AG08396 (cell line): Measurements from ENCODE around the gene ZNF513.
"Not testable (repeated sequence)": the region's sequence is repeated elsewhere in the genome, so short reads cannot be mapped to it uniquely, and the experiment has no call there.

ENCODE experiments used
- DNase-seq: peaks from one replicate; pipeline ENCODE4 v3.0.0; 2012; ENCODE audit warnings: low spot score, mixed read lengths

ZNF513 gene

GRCh38 chr2:27356382-27357181, 24.0 kb downstream of the ZNF513 start, which contains the start of gene GTF3C2:
TSS of gene GTF3C2 (minus strand) at chr2:27356764. CDS start at chr2:27343554, 13,210 bp downstream.
- DNase-seq, result peak; percentile 94

DNA sequence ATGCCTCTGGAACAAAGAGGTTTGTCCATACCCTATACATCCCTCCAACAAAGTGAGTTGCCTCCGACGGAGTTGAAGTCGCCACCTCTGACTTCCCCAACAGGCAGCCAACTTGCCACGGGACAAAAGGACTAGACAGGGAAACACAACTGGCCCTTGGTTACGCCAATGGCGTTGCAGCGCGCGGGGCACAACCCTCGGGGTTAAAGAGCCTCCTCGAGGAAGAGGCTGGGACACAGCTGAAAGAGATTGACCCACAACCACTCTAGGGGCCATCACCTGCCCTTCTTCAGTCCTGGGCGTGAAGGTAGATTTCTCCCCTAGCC, 24.5 kb downstream of the ZNF513 start:
- DNase-seq, result peak; percentile 53

GRCh38 chr2:27354597-27354927, 26.0 kb downstream of the ZNF513 start:
- DNase-seq, result no peak

DNA sequence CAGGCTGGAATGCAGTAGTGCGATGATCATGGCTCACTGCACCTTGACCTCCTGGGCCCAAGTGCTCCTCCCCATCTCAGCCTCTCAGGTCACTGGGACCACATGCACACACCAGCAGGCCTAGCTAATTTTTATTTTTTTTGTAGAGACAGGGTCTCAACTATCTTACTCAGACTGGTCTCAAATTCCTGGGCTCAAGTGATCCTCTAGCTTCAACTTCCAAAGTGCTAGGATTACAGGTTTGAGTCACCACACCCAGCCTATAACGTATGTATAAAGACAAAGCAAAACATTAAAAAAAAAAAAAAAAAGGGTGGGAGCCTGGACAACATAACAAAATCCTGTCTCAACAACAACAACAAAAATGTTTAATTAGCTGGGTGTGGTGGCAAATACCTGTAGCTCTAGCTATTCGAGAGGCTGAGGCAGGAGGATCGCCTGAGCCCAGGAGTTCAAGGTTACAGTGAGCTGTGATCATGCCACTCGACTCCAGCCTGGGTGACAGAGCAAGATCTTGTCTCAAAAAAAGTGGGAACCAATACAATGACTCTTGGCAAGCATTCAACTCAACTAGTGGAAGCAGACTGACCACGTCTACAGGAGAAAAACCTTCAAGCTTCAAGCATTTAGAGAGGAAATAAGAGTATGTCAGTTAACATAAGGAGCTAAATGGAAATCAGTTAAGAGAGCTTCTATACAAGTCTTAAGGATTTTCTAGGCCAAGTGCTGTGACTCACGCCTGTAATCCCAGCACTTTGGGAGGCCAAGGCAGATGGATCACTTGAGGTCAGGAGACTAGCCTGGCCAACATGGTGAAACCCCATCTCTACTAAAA, 26.6 kb downstream of the ZNF513 start:
- DNase-seq, result no peak

DNA sequence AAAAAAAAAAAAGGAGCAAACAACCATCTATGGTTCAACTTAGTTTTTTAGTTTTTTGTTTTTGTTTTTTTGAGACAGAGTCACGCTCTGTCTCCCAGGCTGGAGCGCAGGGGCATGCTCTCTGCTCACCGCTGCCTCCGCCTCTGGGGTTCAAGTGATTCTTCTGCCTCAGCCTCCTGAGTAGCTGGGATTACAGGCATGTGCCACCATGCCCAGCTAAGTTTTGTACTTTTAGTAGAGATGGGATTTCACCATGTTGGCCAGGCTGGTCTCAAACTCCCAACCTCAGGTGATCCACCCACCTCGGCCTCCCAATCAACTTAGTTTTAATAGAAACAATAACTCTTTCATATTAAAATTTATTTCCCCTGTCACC, 27.2 kb downstream of the ZNF513 start:
- DNase-seq, result not testable (repeated sequence)

GRCh38 chr2:27351802-27352598, 28.5 kb downstream of the ZNF513 start:
- no peak for DNase-seq

GRCh38 chr2:27350106-27350693, 30.3 kb downstream of the ZNF513 start:
- no peak for DNase-seq

DNA sequence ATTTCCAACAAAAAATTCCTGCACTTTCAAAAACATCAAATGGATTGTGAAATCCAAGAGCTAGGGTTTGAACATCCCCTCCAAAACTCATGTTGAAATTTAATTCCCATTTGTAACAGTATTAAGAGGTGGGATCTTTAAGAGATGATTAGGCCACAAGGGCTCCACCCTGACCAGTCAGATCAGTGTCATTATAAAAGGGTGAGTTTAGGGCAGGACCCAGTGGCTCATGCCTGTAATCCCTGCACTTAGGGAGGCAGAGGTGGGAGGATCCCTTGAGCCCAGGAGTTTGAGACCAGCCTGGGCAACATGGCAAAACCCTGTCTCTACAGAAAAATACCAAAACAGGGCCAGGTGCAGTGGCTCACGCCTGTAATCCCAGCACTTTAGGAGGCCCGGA, 32.9 kb downstream of the ZNF513 start:
- DNase-seq, result no peak

GRCh38 chr2:27336173-27336572, 44.4 kb downstream of the ZNF513 start:
- no peak for DNase-seq

GRCh38 chr2:27335311-27335710, 45.2 kb downstream of the ZNF513 start:
- DNase-seq, result no peak
